Caki2 (cell line): ENCODE measurements around the gene B4GALT5. TPM values are rescaled to one million over a fixed set of nuclear protein-coding genes. Genes with fewer than 3 reads are reported as not detected.
"Not testable (repeated sequence)": the region's sequence is repeated elsewhere in the genome, so short reads cannot be mapped to it uniquely, and the experiment has no call there.

Experiments
- DNase-seq: peaks from one replicate; pipeline ENCODE4 v3.0.0-alpha.2; 2015; ENCODE audit warnings: low read depth
- in situ Hi-C: cut with HindIII; loops from 2 replicates; pipeline ENCODE4 v1.10.0; 2016; ENCODE audit warnings: low sequenced_read_pairs, low pct_unique_long_range_greater_than_20kb, mixed read lengths
- total RNA-seq: library from RNA; depleted of rRNA; stranded (reverse); fragments of >200 nt; shearing (Covaris generic); gene quantifications from 2 replicates; pipeline ENCODE4 v1.2.3, GENCODE V29; 2014; ENCODE audit warnings: low replicate concordance

B4GALT5 gene
- total RNA-seq, 1 experiment from 2014 or later, result 66.4 TPM

DNA sequence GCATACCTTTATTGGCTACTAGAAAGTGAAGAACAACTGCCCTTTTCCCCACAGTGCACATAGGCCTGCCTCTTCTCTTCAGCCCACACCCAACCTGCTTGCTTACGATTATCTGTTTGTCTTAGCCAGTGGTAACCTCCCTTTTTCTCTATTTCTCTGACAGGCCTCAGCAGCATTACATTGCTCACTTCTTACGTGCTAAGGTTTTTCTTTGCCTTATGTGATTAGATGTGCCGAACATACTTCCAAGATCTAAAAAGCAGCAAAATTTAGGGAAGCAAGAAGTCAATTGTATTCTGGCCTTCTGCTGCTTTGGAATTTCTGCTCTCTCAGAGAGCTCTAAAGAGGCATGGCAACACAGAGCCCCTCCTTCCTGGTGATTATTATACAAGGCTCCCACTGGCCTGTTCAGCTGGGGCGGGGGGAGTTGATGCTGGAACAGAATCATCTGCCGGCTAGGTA is 7.0 kb downstream of the B4GALT5 start:
- in situ Hi-C loops, result no loop called here
- no peak for DNase-seq

DNA sequence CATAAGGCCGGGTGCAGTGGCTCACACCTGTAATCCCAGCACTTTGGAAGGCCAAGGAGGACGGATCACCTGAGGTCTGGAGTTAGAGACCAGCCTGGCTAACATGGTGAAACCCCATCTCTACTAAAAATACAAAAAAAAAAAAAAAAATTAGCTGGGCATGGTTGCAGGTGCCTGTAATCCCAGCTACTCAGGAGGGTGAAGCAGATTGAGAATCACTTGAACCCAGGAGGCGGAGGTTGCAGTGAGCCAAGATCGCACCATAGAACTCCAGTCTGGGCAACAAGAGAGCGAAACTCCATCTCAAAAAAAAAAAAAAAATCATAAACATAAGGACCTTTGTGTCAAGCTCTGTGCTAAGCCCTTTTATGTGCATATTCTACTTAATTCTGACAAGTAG is 7.8 kb downstream of the B4GALT5 start:
- in situ Hi-C loops, DNase-seq: not testable (repeated sequence)

DNA sequence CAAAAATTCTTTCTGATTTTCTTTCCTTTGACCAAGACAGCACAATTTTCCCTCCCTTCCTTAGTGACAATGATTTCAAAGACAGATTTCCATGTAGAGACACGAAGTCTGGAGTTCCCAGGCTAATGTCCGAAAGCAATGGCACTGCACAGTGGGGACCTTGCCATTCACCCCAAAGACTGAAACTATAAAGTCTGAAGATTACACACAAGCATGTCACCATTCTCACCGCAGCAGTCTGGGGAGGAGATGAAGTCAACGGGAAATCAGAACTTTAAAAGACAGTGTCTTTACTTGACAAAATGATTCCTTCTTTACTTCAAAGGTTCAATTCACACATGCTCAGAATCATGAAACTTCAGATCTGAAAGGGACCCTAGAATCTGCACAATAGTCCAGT is 8.3 kb downstream of the B4GALT5 start:
- in situ Hi-C loops, result no loop called here
- no peak for DNase-seq

DNA sequence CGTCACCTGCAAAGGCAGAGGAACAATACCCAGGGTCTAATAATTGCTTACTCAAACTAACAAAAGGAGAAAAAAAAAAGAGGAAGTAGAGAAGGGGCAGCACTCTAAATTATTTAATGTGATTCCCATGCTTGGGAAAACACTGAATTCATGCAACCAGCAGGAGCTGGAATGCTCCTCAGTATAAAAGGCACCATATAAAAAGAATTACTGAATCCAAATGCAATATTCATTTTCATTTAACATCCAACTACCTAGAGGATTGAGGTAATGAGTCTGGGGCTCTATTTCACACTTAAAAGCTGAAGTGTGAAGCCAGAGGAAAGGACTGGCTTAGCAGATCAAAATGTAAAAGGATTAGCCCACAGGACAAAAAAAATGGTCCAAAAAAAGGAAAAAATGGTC is 8.7 kb downstream of the B4GALT5 start:
- in situ Hi-C loops, result no loop called here
- no peak for DNase-seq

DNA sequence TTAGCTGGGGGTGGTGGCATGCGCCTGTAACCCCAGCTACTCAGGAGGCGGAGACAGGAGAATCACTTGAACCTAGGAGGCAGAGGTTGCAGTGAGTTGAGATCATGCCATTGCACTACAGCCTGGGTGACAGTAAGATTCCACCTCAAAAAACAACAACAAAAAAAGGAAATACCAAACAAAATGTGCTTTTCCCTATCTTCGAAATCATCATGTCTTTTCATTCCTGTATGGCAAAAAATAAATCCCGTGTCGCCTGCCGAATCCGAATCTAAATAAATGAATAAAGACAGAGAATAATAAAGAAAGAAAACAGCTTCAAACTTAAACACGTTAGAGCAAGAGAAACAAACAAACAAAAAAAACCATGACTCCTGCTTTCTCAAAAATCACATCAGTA is 11.8 kb downstream of the B4GALT5 start:
- in situ Hi-C loops, result no loop called here
- no peak for DNase-seq

DNA sequence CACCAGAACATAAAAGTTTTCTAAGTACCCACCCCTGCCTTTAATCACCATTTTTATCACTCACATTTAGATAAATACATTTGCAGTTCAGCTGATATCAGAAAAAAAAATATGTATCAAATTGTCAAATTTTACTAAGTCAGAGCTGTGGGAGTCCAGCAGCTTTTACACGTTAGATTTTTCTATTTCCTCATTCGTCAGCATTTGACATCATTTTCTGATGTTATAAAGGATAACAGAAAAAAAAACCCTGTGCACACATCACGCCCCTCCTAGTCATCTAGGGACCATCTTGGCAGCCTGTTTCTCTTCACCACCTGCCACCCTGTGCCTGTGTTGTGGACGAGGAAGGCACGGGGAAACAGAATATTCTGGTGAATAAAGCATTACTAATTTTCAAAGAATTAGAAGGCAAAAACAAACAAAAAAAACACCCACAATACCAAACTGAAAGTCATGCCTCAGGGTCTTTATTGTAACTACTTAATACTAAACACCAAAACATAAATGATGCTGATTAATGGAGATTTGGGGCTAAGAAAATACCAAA is 12.4 kb downstream of the B4GALT5 start:
- in situ Hi-C loops, result no loop called here
- peak; percentile 77 for DNase-seq

DNA sequence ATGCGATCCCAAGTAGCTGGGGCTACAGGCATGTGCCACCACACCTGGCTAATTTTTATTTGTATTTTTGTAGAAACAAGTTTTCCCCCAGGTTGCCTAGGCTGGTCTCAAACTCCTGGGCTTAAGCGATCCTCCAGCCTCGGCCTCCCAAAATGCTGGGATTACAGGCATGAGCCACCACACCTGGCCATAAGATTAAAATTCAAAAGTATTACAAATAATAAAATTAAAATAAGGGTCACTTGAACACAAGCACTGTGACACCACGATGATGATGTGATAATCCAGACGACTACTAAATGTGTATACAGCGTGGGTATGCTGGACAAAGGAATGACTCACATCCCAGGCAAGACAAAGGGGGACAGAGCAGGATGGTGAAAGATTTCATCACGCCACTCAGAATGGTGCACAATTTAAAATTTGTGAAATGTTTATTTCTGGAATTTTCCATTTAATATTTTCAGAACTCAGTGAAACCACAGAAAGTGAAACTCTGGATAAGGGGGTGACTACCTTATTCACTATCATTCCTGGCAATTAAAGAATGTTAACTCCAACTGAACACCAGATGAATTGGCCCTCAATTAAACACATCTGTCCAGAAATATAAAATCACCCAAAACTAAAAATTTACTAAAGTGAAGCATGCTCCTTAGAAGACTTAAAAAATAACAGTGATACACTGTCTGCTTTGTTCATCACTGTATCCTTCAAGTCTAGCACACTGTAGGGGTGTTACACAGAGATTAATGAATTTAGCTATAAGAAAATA is 13.1 kb downstream of the B4GALT5 start:
- in situ Hi-C loops, result no loop called here
- DNase-seq, result peak; percentile 72

DNA sequence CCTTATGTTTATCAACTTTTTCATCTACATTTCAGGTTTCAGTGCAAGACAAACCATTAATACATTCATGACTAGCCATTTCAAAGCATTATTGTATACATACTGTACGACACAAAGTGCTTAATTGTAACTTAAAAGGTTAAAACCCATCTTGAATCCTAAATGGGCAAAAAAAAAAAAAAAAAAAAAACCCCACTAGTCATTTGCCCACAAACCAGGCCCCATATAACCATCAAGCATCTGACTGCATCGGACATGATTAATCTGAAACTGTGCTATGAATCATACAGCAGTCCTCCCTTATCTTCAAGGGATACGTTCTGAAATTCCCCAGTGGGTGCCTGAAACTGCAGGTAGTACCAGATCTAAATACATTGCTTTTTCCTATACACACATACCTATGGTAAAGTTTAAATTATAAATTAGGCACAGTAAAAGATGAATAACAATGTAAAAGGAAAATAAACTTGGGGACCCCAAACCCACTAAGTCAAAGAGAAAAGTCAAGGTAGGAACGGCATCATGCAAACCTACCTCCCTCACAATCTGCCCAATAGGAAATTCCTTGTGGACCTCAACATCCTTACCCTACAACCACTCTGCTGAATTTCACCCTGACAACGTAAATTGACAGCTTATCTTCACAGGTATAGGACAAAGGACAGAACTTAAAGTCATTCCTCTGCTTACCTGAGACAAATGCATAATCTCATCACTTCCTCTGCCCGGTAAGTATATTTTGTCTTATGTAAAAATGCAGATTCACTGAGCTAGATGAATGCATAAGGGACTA is 14.3 kb downstream of the B4GALT5 start:
- peak; percentile 71 for DNase-seq
- in situ Hi-C loops, result no loop called here

DNA sequence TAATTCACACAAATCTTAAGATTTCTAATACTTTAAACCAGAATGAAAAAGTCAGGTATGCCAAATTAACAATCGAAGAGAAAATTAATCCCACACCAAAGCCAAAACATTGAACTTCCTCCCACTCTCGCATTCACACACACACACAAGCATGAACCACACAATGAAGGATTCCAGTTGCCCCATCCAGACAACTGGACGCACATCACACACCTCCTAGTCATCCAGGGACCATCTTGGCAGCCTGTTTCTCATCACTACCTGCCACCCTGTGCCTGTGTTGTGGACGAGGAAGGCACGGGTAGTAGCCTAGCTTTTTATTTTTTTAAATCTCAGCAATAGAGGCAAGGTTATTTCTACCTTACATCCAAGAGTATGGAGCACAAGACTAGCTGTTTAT is 15.2 kb downstream of the B4GALT5 start:
- in situ Hi-C loops, result no loop called here
- no peak for DNase-seq

DNA sequence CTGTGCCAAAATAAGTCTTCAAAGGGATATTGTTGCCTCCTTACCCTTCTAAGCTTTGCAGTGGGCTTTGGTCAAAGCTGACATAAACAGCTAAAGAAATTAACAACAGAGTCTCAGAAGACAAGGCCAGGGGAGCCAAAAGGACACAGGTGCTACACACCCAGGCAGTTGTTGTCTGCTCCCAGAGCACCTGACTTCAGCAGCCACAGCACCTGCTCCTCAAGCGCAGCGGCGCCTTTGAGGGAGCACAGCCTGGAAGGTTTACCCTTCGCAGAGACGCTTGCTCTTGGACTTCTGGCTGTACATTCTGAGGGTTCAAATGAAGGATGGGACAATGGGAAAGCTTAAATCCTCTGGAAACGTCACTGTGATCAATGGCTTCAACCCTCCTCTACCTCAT is 16.6 kb downstream of the B4GALT5 start:
- in situ Hi-C loops, result no loop called here

DNA sequence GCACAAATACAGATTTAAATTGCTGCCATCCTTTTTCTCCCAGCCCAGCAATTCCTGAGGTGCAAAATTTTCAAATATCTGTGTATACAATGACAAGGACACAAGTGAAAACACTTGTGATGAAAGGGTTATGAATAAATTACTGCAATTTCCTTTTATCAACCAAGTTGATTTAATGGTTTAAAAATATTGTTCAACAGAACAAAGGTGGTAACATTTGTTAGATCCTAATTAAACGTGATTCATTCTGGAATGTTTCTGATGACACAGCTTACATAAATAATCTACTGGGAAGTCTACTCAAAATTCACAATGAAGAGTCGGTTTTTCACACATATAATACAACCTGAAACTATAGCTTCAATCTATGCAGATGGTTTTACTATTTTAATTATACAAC is 17.1 kb downstream of the B4GALT5 start:
- DNase-seq, result no peak

More for the DNA sequence above, 16.6 kb downstream of the B4GALT5 start:
- no peak for DNase-seq

DNA sequence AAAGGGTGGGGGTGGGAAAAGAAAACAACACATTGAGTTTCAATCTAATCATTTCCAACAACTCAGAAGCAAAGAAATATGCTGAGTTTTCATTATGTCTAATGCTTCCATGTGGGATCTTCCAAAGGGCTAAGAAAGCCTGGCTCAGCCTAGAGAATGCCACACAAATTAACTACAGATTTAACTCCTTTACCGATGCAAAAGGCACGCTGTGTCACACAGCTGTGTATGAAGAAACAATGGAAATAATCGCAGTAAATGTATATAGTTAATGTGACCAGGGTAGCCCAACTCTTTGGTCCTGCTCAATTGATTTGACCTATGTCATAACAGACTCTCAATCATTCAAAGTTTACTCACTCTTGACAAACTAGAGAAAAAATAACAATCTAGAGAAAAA is 17.8 kb downstream of the B4GALT5 start:
- no peak for DNase-seq
- in situ Hi-C loops, result no loop called here

More for the DNA sequence above, 17.1 kb downstream of the B4GALT5 start:
- in situ Hi-C loops, result no loop called here

DNA sequence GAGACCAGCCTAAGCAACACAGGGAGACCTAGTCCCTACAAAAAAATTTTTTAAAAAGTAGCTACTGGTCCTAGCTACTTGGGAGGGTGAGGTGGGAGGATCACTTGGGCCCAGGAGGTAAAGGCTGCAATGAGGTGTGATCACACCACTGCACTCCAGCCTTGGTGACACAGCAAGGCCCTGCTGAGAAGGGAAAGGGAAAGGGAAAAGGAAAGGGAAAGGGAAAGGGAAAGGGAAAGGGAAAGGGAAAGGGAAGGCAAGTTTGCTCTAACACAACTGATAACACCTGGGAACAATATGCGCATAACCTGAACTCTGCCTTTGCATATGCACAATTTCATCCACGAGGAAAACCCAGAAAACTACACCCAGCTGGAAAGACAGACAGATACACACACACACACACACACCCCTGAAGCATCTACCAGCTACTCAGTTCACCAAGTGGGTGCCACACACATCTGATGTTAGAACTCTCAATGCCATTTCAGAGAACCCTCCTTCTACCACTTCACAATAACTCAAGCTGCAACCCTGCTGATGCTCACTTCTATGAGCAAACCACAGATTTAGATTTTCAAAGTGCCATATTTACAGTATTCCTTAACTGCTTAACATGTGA is 19.1 kb downstream of the B4GALT5 start:
- in situ Hi-C loops, result no loop called here
- DNase-seq, result no peak

DNA sequence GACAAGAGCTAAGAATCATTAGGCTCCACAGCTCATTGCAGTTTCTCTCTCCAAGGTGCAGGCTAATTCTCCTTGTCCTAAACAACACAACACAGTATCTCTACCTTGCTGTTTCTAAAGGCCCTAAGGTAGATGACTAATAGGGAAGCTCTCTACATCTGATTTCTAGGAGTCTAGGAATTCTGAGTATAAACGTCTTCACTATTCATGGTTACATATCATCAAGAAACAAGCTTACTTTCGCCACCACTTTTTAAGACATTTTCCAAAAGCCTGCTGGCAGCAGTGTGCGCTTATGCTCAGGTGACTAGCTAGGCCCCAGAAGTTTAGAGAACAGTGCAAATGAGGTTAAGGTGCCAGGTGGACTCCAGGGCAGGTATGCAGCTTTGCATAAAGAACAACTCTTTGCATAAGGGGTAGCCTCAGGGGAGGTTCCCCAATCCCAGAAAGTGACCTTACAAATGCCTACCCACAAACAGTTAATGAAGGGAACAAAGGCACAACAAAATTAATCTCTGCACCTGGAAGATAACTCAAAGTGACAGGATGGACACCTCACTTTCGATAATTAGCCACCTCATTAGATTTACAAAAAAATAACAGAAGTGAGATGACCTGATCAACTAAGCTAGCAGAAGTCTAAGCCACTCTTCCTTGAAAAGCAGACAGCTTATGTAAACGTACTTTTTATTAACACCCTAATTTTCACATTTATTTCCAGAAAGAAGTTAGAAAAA is 20.1 kb downstream of the B4GALT5 start:
- no peak for DNase-seq
- in situ Hi-C loops, result no loop called here

DNA sequence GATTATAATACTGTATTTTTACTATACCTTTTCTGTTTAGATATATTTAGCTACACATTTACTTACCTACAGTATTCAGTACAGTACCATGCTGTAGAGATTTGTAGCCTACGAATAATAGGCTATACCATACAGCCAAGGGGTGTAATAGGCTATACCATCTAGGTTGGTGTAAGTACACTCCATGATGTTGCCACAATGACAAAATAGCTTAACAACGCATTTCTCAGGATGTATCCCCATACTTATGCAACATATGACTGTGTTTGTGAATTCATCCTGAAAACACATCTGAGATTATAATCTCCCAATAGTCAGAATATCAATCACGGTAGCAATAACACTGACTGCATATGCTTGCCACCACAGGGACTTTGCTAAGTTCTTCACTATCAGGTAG is 20.7 kb downstream of the B4GALT5 start:
- in situ Hi-C loops, result no loop called here
- DNase-seq, result no peak

DNA sequence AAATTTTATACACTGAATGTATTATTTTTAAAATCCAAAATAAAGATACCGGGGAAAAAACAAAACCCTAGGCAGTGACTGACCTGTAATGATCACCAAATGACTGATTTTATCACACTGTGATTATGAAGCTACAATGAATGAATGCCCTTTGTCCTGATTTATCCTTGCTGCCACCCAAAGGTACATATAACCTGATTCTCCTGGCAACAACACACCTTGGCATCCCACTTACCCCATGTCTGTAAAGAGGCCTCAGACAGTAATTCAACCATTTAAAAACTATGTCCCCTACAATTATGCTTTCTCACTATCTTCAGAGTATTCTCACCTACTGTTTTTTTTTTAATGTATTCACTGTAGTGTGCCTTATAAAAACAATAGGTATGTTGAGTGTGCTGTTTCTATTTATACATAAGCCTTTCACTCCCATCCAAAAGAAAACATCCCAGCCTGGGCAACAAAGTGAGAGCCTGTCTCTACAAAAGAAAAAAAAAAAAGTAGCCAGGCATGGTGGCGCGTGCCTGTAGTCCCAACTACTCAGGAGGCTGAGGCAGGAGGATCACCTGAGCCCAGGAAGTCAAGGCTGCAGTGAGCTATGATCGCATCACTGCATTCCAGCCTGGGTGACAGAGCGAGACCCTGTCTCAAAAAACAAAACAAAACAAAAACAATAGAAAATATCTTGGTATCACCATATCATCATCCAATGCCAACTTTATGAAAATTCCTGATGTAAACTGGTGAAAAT is 21.7 kb downstream of the B4GALT5 start:
- in situ Hi-C loops, result no loop called here
- no peak for DNase-seq

DNA sequence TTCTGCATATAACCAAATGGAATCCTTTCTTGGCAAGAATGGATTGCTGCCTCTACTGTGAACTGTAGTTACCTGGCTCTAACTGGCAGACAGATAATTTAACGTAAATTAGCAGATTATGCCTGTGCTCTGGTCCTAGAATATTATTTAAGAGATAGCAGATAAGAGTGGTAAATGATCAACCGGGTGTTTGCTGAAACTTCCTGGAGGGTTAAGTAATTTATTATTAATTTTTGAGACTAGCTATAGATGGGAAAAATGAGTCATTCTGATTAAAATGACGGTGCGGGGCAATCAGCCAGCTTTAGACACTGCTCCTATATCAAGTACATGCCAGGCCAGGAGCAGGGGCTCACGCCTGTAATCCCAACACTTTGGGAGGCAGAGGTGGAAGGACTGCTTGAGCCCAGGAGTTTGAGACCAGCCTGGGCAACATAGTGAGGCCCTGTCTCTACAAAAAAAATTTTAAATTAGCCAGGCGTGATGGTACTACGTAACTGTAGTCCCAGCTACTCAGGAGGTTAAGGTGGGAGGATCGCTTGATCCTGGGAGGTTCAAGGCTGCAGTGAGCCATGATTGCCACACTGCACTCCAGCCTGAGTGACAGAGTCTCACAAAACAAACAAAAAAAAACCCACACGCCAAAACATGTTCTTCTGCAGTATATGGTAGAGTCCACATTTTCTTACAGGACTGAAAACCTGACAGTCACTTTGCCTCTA is 22.6 kb downstream of the B4GALT5 start:
- in situ Hi-C loops, result no loop called here
- peak; percentile 91 for DNase-seq
